GM21515 (cell line): ENCODE results near the gene DNAJB8.

Experiments
- ATAC-seq: cut with Tn5 transposase; IDR thresholded peaks from one replicate; pipeline ENCODE4 v1.9.1; 2021; ENCODE audit not compliant: unreplicated experiment

Gene DNAJB8

DNA sequence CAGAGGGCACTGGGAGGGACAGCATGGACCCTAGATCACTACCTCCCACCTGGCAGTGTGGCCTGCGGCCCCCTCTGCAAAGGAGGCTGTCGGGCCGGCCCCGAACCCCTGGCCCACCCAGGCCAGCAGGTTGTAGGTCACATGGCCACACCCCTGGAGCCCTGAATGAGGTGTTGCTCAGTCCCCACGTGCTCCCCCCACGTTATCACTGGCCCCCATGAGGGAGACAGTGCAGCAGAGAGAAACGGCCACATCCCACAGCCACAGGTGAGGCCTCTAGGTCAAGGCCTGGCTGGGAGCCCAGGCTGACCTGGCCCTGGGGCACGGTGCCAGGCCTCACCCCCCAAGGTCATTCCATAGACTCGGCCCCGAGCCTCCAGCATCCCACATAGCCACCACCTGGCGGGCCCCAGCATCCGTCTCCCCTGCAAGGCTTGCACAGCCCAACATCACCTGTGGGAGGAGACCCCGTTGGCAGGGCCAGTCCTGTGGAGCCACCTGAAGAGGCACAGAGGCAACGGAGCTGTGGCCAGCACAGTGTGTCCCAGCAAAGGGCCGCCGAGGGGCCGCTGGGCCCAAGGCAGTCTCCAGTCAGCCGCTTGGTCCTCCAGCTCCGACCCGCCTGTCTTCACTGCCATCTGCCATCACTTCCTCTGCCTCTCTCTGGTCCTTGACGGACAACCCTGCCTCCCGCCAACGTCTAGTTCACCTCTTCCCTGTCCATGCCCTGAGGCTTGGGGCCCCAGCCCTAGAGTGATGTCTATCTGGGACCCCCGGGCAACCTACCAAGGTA is 53.1 kb downstream of the DNAJB8 start:
- ATAC-seq, result no peak

DNA sequence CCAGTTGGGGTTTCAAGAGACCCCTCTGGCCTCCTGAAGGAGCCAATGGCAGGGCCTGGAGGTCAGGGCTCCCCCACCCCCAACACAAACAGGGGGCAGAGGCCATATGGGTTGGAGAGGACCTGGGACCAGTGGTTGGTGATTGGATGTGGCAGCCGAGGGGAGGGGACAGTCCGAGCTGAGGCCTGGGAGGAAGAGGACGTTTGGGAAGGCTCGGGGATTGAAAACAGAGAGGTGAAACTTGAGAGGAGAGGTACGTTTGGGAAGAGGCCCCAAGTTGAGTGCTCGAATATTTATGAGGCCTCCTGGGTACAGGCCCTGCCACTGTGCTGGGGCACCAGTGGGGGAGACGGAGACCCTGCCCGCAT is 53.7 kb downstream of the DNAJB8 start:
- ATAC-seq, result no peak
